ENCODE data around the gene TMEM200A. TPM values are rescaled to one million over a fixed set of nuclear protein-coding genes. Genes with fewer than 3 reads are reported as not detected.

TMEM200A gene
- total RNA-seq, 1 donor from 2014 or later, result 20.0 TPM

- no peaks in the 10 kb centered on the region for H3K36me3 ChIP-seq (ENCODE audit: control insufficient read depth, insufficient read depth, low read length)
- no peaks in the 10 kb centered on the region for H3K27me3 ChIP-seq (ENCODE audit: control insufficient read depth, insufficient read depth, low read length)
- TF ChIP-seq CTCF (IDR thresholded peaks at IDR 0.05; ENCODE audit: insufficient read depth, low read length, poor library complexity, severe bottlenecking), result no peak
- H3K4me3 ChIP-seq (ENCODE audit: low read depth, low read length), result no peak overlapping the region
- DNase-seq (ENCODE audit: low read depth), result no peak
Measured at GRCh38 chr6:130369831-130370230, 4.0 kb downstream of the TMEM200A start.

GRCh38 chr6:130371921-130372420 lies 6.2 kb downstream of the TMEM200A start:
- no peaks in the 10 kb centered on the region for H3K27me3 ChIP-seq (ENCODE audit: control insufficient read depth, insufficient read depth, low read length)
- no peak for TF ChIP-seq CTCF (IDR thresholded peaks at IDR 0.05; ENCODE audit: insufficient read depth, low read length, poor library complexity, severe bottlenecking)
- no peaks in the 10 kb centered on the region for H3K36me3 ChIP-seq (ENCODE audit: control insufficient read depth, insufficient read depth, low read length)
- H3K4me3 ChIP-seq (ENCODE audit: low read depth, low read length), result no peak overlapping the region
- DNase-seq (ENCODE audit: low read depth), result no peak

- H3K4me3 ChIP-seq (ENCODE audit: low read depth, low read length), result no peak overlapping the region
- TF ChIP-seq CTCF (IDR thresholded peaks at IDR 0.05; ENCODE audit: insufficient read depth, low read length, poor library complexity, severe bottlenecking), result no peak
- DNase-seq (ENCODE audit: low read depth), result no peak
Measured at GRCh38 chr6:130372786-130373185, 7.0 kb downstream of the TMEM200A start.

GRCh38 chr6:130373992-130374391 lies 8.2 kb downstream of the TMEM200A start:
- Histone ChIP-seq H3K36me3 (ENCODE audit: control insufficient read depth, insufficient read depth, low read length) (no peaks in the 10 kb centered on the region), H3K27me3 (ENCODE audit: control insufficient read depth, insufficient read depth, low read length) (no peaks in the 10 kb centered on the region), H3K4me3 (ENCODE audit: low read depth, low read length) (no peak overlapping the region)
- no peak for DNase-seq (ENCODE audit: low read depth)
- no peak for TF ChIP-seq CTCF (IDR thresholded peaks at IDR 0.05; ENCODE audit: insufficient read depth, low read length, poor library complexity, severe bottlenecking)

More at GRCh38 chr6:130372786-130373185, 7.0 kb downstream of the TMEM200A start:
- no peaks in the 10 kb centered on the region for H3K36me3 ChIP-seq (ENCODE audit: control insufficient read depth, insufficient read depth, low read length)
- no peaks in the 10 kb centered on the region for H3K27me3 ChIP-seq (ENCODE audit: control insufficient read depth, insufficient read depth, low read length)

GRCh38 chr6:130376936-130377335 lies 11.1 kb downstream of the TMEM200A start:
- no peaks in the 10 kb centered on the region for H3K27me3 ChIP-seq (ENCODE audit: control insufficient read depth, insufficient read depth, low read length)
- no peak for TF ChIP-seq CTCF (IDR thresholded peaks at IDR 0.05; ENCODE audit: insufficient read depth, low read length, poor library complexity, severe bottlenecking)
- no peaks in the 10 kb centered on the region for H3K36me3 ChIP-seq (ENCODE audit: control insufficient read depth, insufficient read depth, low read length)
- no peak overlapping the region for H3K4me3 ChIP-seq (ENCODE audit: low read depth, low read length)
- DNase-seq (ENCODE audit: low read depth), result no peak

GRCh38 chr6:130377371-130377770 lies 11.6 kb downstream of the TMEM200A start:
- TF ChIP-seq CTCF (IDR thresholded peaks at IDR 0.05; ENCODE audit: insufficient read depth, low read length, poor library complexity, severe bottlenecking), result no peak
- Histone ChIP-seq H3K4me3 (ENCODE audit: low read depth, low read length) (no peak overlapping the region), H3K36me3 (ENCODE audit: control insufficient read depth, insufficient read depth, low read length) (no peaks in the 10 kb centered on the region), H3K27me3 (ENCODE audit: control insufficient read depth, insufficient read depth, low read length) (no peaks in the 10 kb centered on the region)
- DNase-seq (ENCODE audit: low read depth), result no peak
